Large intestine (tissue), 3 donors: ENCODE results near the gene PRKAG2. TPM values are rescaled to one million over a fixed set of nuclear protein-coding genes. Genes with fewer than 3 reads are reported as not detected.
"Not testable (repeated sequence)": the region's sequence is repeated elsewhere in the genome, so short reads cannot be mapped to it uniquely, and the experiment has no call there.

Source experiments
- DNase-seq, 2 donors: peaks; one replicate each; pipeline versions ENCODE4 v3.0.0 to v3.0.0-alpha.2; 2013
- H3K27ac ChIP-seq: one replicate; pipeline ENCODE4 v1.5.1; 2013; ENCODE audit warnings: low read length
- H3K27me3 ChIP-seq: 2 replicates; pipeline ENCODE4 v1.6.1; 2013; ENCODE audit warnings: low read length; ENCODE audit not compliant: control insufficient read depth, insufficient read depth
- H3K36me3 ChIP-seq: 2 replicates; pipeline ENCODE4 v1.6.1; 2013; ENCODE audit warnings: low read length; ENCODE audit not compliant: control insufficient read depth, insufficient read depth
- H3K4me1 ChIP-seq: one replicate; pipeline ENCODE4 v1.6.1; 2013; ENCODE audit warnings: low read length; ENCODE audit not compliant: control insufficient read depth, insufficient read depth
- H3K4me3 ChIP-seq: one replicate; pipeline ENCODE4 v1.5.1; 2013; ENCODE audit warnings: low read length
- H3K9me3 ChIP-seq: one replicate; pipeline ENCODE4 v1.6.1; 2013; ENCODE audit warnings: mild to moderate bottlenecking, low read depth, low read length, moderate library complexity; ENCODE audit not compliant: control insufficient read depth
- WGBS: methylation state at CpG from one replicate; pipeline ENCODE4 v1.1.5; 2013; ENCODE audit warnings: low lambda C conversion rate; ENCODE audit not compliant: insufficient coverage; 5-methylcytosine and 5-hydroxymethylcytosine counted together
- polyA plus RNA-seq: library from polyadenylated mRNA; unstranded; fragments of 120-200 nt; gene quantifications from one replicate; pipeline ENCODE4 v1.2.1, GENCODE V29; 2013

Gene PRKAG2
- polyA plus RNA-seq, 1 donor: 50.9 TPM

- Histone ChIP-seq H3K27ac (peak overlapping the region; percentile 94), H3K4me3 (no peak overlapping the region), H3K4me1 (peaks cover 28% of the 10 kb centered on the region), H3K9me3 (peaks cover 10% of the 10 kb centered on the region), H3K27me3 (no peaks in the 10 kb centered on the region), H3K36me3 (no peaks in the 10 kb centered on the region)
- WGBS: no CpG with 5 or more reads among the region's 5 CpGs
- DNase-seq: no peak
Observed at GRCh38 chr7:151918510-151918843, 41.6 kb upstream of the PRKAG2 start.

DNA sequence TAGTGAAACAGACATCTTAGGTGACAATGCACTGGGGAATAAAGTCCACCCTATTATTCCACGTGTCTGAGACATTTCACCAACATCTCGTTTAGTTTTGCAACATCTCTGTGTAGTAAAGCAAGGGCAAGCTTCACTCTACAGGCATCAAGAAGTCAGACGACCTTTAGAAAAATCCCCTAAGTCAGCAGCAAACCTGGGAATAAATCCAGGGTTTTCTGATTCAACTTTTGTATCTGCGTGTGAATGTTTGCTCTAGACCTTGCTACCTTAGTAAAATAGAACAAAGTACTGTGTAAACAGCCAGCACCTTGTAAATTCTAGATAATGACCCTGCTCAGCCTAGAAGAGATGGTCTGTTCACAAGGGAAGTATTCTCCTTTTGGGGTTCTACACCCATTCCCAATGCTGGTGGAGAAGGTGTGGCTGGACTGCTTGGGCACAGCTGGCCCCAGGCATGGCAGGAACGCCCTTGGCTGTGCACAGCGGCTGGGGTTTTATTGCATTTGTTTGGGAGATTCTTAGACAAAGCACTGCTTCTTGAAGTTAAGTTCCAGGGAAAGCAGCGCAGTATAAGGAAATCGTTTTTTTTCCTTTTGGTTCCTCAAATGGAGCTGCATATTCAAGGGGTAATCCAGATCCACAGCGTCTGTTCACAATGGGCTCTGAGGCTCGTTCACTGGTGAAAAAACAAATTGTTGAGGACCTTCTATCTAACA, 41.0 kb upstream of the PRKAG2 start:
- H3K9me3 ChIP-seq: peaks cover 12% of the 10 kb centered on the region
- no CpG with 5 or more reads among the region's 10 CpGs for WGBS
- peak overlapping the region; percentile 94 for H3K27ac ChIP-seq

GRCh38 chr7:151914051-151914450, 37.1 kb upstream of the PRKAG2 start:
- H3K27ac ChIP-seq: no peak overlapping the region
- H3K36me3 ChIP-seq: no peaks in the 10 kb centered on the region
- H3K9me3 ChIP-seq: peaks cover 12% of the 10 kb centered on the region
- DNase-seq: no peak
- WGBS: 100% methylated on average over 1 of the region's 1 CpG
- H3K27me3 ChIP-seq: no peaks in the 10 kb centered on the region
- H3K4me3 ChIP-seq: no peak overlapping the region
- peaks cover 17% of the 10 kb centered on the region for H3K4me1 ChIP-seq

More for the DNA sequence above, 41.0 kb upstream of the PRKAG2 start:
- Histone ChIP-seq H3K36me3 (no peaks in the 10 kb centered on the region), H3K4me3 (no peak overlapping the region), H3K27me3 (no peaks in the 10 kb centered on the region), H3K4me1 (peaks cover 28% of the 10 kb centered on the region)
- peak; percentile 89 to 96 for DNase-seq

GRCh38 chr7:151910655-151911054, 33.7 kb upstream of the PRKAG2 start:
- no CpG with 5 or more reads among the region's 3 CpGs for WGBS
- not testable (repeated sequence) for H3K4me1 ChIP-seq, H3K4me3 ChIP-seq, H3K27ac ChIP-seq, DNase-seq, H3K27me3 ChIP-seq, H3K36me3 ChIP-seq
- peaks cover 12% of the 10 kb centered on the region for H3K9me3 ChIP-seq

- H3K36me3 ChIP-seq, H3K4me3 ChIP-seq, H3K4me1 ChIP-seq, H3K27me3 ChIP-seq, H3K27ac ChIP-seq, DNase-seq, H3K9me3 ChIP-seq: not testable (repeated sequence)
- 50% methylated on average over 1 of the region's 3 CpGs for WGBS
Observed at GRCh38 chr7:151907115-151907514, 30.2 kb upstream of the PRKAG2 start.

GRCh38 chr7:151905766-151906165, 28.9 kb upstream of the PRKAG2 start:
- Histone ChIP-seq H3K4me3 (no peak overlapping the region), H3K36me3 (no peaks in the 10 kb centered on the region), H3K4me1 (no peaks in the 10 kb centered on the region), H3K27me3 (peaks cover 2% of the 10 kb centered on the region), H3K9me3 (no peaks in the 10 kb centered on the region), H3K27ac (no peak overlapping the region)
- no peak for DNase-seq
- WGBS: no CpG with 5 or more reads among the region's 5 CpGs

GRCh38 chr7:151905353-151905752, 28.4 kb upstream of the PRKAG2 start:
- WGBS: 74% methylated on average over 3 of the region's 9 CpGs
- peaks cover 3% of the 10 kb centered on the region for H3K4me1 ChIP-seq
- no peak for DNase-seq

GRCh38 chr7:151904270-151904669, 27.4 kb upstream of the PRKAG2 start:
- DNase-seq: no peak
- WGBS: 86% methylated on average over 1 of the region's 7 CpGs
- no peaks in the 10 kb centered on the region for H3K36me3 ChIP-seq
- no peaks in the 10 kb centered on the region for H3K9me3 ChIP-seq
- peaks cover 2% of the 10 kb centered on the region for H3K27me3 ChIP-seq
- H3K4me1 ChIP-seq: peaks cover 12% of the 10 kb centered on the region
- H3K27ac ChIP-seq: no peak overlapping the region
- no peak overlapping the region for H3K4me3 ChIP-seq

More at GRCh38 chr7:151905353-151905752, 28.4 kb upstream of the PRKAG2 start:
- Histone ChIP-seq H3K9me3 (no peaks in the 10 kb centered on the region), H3K4me3 (no peak overlapping the region), H3K27me3 (peaks cover 2% of the 10 kb centered on the region), H3K27ac (no peak overlapping the region), H3K36me3 (no peaks in the 10 kb centered on the region)

GRCh38 chr7:151903249-151904032, 26.5 kb upstream of the PRKAG2 start:
- Histone ChIP-seq H3K9me3 (no peaks in the 10 kb centered on the region), H3K4me3 (no peak overlapping the region), H3K27me3 (peaks cover 2% of the 10 kb centered on the region), H3K4me1 (peaks cover 14% of the 10 kb centered on the region), H3K27ac (no peak overlapping the region), H3K36me3 (no peaks in the 10 kb centered on the region)
- DNase-seq: no peak
- no CpG with 5 or more reads among the region's 9 CpGs for WGBS

DNA sequence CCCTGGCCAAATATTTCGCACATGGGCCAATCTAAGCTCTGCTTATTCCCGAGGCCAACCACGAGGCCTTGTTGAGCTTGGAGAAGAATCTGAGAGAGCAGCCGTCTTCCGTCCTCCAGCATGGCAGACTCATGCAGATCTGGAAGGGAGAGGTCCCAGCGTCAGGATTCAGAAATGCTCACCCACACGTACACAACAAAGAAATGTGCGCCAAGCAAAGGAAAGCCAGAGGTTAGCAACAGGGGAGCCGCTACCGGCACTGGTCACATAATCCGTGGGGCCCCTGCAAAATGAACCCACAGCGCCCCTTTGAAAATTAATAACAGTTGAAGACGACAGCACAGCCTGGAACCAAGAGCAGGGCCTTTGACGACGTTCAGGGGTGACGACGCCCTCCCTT, 25.4 kb upstream of the PRKAG2 start:
- Histone ChIP-seq H3K27ac (no peak overlapping the region), H3K27me3 (peaks cover 2% of the 10 kb centered on the region), H3K4me3 (no peak overlapping the region), H3K4me1 (peaks cover 16% of the 10 kb centered on the region), H3K9me3 (no peaks in the 10 kb centered on the region), H3K36me3 (no peaks in the 10 kb centered on the region)
- no peak for DNase-seq
- WGBS: no CpG with 5 or more reads among the region's 17 CpGs
